GM12872 (cell line): ENCODE data around the gene ZSWIM6.

Experiments
- TF ChIP-seq, protein P1 (sequence below): IDR thresholded peaks from 3 replicates; pipeline ENCODE4 v1.5.1; 2011; ENCODE audit warnings: low read depth, mild to moderate bottlenecking, low read length, moderate library complexity; ENCODE audit not compliant: insufficient read depth

Gene ZSWIM6

DNA sequence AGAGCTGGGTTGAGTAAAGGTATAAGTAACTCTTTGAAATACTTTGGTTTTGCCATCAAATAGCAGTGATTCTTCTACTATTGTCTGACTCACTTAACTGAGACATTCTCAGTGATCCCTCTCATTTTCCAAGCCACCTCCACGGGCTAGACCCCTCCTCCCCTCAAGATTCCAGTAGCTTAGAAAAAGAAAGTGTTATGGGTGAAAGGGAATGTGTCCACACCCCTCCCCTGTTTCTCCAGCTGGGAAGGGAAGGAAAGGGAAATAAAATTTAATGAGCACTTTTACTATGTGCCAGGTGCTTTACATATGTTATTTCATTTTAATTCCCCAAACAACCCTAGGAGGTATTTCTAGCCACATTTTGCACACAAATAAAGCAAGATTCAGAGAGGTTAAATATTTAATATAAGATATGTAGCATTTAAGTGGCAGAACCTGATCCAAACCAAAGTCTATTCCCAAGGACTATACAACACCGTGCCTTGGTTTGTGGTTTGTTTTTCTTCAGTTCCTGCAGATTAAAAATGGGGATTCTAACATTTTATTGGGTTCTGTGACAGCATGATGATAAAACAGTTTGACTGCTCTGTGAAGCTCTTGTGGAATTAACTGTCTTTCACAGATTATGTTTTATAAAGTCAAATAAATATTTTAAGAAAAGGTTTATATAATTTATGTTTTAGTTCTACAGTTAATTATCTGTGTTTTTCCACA is 135.9 kb downstream of the ZSWIM6 start:
- TF ChIP-seq, protein P1, sequence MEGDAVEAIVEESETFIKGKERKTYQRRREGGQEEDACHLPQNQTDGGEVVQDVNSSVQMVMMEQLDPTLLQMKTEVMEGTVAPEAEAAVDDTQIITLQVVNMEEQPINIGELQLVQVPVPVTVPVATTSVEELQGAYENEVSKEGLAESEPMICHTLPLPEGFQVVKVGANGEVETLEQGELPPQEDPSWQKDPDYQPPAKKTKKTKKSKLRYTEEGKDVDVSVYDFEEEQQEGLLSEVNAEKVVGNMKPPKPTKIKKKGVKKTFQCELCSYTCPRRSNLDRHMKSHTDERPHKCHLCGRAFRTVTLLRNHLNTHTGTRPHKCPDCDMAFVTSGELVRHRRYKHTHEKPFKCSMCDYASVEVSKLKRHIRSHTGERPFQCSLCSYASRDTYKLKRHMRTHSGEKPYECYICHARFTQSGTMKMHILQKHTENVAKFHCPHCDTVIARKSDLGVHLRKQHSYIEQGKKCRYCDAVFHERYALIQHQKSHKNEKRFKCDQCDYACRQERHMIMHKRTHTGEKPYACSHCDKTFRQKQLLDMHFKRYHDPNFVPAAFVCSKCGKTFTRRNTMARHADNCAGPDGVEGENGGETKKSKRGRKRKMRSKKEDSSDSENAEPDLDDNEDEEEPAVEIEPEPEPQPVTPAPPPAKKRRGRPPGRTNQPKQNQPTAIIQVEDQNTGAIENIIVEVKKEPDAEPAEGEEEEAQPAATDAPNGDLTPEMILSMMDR, result no peak

DNA sequence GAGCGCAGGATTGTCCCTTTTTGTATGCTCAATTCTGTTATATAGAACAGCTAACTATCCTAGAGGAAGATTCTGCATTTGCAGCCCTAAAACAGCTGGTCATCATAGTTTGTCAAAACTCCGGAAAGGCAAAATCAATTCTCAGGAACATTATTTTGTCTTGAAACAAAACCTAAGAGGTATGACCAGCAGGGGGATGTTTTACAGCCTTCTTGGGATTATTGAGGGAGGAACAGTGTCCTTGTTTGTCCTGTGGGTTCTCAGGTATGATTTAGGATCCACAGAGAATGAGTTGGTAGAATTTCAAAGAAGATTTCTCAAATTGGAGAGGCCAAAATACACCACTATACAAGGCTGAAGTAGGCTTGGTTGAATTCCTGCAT is 136.4 kb downstream of the ZSWIM6 start:
- TF ChIP-seq, protein P1, result no peak

DNA sequence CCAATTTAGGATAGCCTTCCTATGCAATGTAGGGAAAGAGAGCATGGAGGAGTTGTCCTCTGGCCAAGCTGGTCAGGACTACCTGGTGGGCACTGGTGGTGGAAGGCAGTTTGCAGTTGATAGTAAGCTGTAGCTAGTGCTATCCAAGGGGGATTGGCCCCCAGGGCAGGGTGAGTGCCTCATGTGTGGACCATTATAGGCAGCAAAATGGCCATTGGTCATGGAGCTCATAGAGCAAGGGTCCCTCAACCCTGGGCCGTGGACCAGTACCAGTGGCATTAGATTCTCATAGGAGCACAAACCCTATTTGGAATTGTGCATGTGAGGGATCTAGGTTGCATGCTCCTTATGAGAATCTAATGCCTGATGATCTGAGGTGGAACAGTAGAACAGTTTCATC is 139.3 kb downstream of the ZSWIM6 start:
- TF ChIP-seq, protein P1, result no peak

DNA sequence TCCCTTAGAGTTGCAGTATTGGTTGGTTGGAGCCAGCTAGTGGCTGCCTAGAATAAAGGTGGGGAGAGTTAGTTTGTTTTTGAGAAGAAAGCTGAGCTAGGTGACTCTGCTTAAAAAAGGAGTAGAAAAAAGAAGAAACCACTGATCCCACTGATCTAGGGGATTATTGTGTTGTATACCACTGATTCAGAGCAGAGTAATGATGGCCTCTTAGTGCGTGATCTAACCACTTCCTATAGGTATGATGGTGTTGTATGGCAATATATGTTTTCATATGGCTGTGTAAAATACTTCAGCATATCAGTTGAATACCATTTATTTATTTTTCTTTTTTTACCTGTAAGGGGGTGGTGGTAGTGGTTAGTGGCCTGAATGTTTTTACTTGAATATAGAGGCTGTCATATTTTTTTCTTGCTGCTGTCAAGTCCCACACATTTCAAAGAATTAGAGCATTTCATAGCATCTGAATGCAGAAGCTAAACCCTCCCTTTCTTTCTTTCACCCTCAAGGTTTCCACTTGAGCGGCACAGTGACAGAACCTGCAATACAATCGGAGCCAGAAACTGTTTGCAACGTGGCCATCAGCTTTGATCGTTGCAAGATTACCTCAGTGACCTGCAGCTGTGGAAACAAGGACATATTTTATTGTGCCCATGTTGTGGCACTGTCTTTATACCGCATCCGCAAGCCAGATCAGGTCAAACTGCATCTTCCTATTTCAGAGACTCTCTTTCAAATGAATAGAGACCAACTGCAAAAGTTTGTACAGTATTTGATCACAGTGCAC is 140.3 kb downstream of the ZSWIM6 start:
- TF ChIP-seq, protein P1, result no peak

DNA sequence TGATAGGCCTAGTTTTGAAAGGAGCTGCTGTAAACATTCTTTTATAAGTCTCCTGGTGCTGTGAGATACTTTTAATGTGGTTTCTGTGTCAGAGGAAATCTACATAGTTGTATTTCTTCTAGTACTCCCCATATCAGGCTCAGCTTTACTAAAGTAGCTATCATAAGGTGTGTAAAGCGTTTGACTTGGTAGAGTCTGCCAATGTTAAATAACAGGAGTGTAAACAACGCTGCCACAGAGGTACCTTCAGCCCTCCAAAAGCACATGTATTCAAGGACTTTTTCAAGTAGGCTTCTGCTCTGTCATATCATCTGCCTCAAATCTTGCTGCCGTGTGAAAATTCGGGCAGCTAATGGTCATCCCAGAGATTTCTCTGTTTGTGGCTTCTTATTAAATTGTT is 142.7 kb downstream of the ZSWIM6 start:
- TF ChIP-seq, protein P1, result no peak

DNA sequence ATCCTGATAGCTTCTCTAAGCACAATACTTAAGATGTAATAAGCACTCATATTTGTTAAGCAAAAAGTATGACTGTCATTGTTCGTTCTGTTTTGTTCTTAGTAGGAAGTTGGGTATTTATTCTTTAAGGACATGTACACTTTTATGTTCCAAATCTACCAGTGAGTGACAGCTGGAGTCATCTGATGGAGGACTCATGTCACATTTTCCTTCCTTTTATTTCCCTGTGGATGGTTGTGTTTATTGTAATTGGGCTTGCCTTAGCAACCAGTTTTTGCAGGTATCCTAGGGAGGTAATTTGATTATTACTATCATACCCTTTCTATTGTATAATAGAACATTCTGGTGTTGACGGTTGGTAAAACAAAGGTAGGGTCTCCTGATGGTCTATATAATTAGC is 145.7 kb downstream of the ZSWIM6 start:
- TF ChIP-seq, protein P1, result no peak

DNA sequence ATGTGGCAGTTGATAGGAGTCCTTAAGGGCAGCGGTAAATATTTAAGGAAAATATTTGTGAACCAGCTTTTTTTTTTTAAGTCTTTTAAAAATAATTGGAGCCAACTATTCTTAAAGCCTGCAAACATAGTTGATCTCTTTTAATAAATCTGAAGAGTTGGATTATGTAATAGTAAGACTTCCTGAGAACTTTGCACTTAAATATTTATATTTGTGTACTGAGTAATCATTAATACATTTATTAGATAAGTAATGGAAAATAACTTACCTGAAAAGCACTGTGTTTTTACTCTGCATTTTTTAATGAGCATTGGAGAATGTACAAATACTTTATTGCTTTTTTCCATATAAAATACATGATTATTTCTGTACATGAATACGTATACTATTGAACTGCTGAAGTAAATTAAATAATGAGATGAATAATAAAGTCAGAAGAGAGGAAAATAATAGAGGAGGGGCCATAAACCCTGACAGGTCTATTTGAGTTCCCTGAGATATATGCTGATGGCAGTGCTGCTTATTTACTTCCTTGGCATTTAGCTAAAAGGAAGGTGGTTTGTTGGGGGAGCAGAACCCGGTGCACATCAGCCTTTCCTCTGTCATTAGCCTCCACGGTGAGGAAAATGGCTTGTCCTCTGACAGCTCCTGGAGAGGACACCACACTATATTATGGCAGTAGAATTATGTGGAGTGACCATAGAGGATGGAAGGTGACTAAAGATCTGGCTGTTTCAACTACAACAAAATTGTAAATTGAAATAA is 148.0 kb downstream of the ZSWIM6 start:
- TF ChIP-seq, protein P1, result no peak
